Esophagus muscularis mucosa (tissue), 4 donors: ENCODE results near the gene ELOVL6. TPM values are rescaled to one million over a fixed set of nuclear protein-coding genes. Genes with fewer than 3 reads are reported as not detected.

Experiments
- DNase-seq: peaks from one replicate; pipeline ENCODE4 v3.0.0-alpha.2; 2017; ENCODE audit errors: extremely low spot score
- H3K27ac ChIP-seq, 4 donors: fragments of 200-600 bp; sonication (generic); replicated peaks in 1 of 4; 1 replicate in 3 of 4; 2 replicates in 1 of 4; pipeline ENCODE4 v1.5.1; 2016 to 2019; ENCODE audit warnings: mild to moderate bottlenecking in 1 of 4
- H3K27me3 ChIP-seq, 4 donors: fragments of 200-600 bp; sonication (generic); one replicate each; pipeline versions ENCODE4 v1.5.1 to v1.6.0; 2016 to 2019
- H3K36me3 ChIP-seq, 4 donors: fragments of 200-600 bp; sonication (generic); one replicate each; pipeline ENCODE4 v1.5.1; 2016 to 2019
- H3K4me1 ChIP-seq, 4 donors: fragments of 200-600 bp; sonication (generic); one replicate each; pipeline ENCODE4 v1.5.1; 2016 to 2019
- H3K4me3 ChIP-seq, 4 donors: fragments of 200-600 bp; sonication (generic); 1 replicate in 2 of 4; 2 replicates in 2 of 4; pipeline ENCODE4 v1.5.1; 2016 to 2019; ENCODE audit warnings: mild to moderate bottlenecking in 4 of 4, moderate library complexity in 1 of 4
- H3K9me3 ChIP-seq, 4 donors: fragments of 200-600 bp; sonication (generic); 1 replicate in 3 of 4; 2 replicates in 1 of 4; pipeline ENCODE4 v1.5.1; 2016 to 2019
- EP300 ChIP-seq: sonication (generic); formaldehyde crosslinking; IDR thresholded peaks from one replicate; pipeline ENCODE4 v1.6.1; 2017; ENCODE audit warnings: antibody characterized with exemption
- POLR2A ChIP-seq: fragments of 450-650 bp; IDR thresholded peaks from one replicate; pipeline ENCODE4 v1.6.1; 2017; ENCODE audit warnings: antibody characterized with exemption, moderate library complexity, mild to moderate bottlenecking, low read depth
- POLR2AphosphoS5 ChIP-seq, 2 donors: sonication (generic); formaldehyde crosslinking; IDR thresholded peaks; one replicate each; pipeline ENCODE4 v1.6.1; 2017; ENCODE audit warnings: antibody characterized with exemption in 2 of 2
- WGBS: methylation state at CpG from one replicate; pipeline ENCODE4 v1.1.5; 2018; 5-methylcytosine and 5-hydroxymethylcytosine counted together
- intact Hi-C: fragments of 100-400 bp; cut with DNase I; formaldehyde crosslinking; loops from one replicate; pipeline ENCODE4 v1.15.1; 2023
- total RNA-seq, 4 donors: library from RNA; depleted of rRNA; stranded (reverse); fragments of >200 nt; gene quantifications; one replicate each; pipeline versions ENCODE4 v1.1.0 to v1.2.1, GENCODE V29; 2016
- TF ChIP-seq, protein P1 (sequence below), 3 experiments: fragments of 200-600 bp in 2 of 3; fragments of 450-650 bp in 1 of 3; sonication (generic) in 2 of 3; IDR thresholded peaks; one replicate each; pipeline ENCODE4 v1.5.1; 2017 to 2019; ENCODE audit warnings: antibody characterized with exemption in 3 of 3, mild to moderate bottlenecking in 2 of 3, moderate library complexity in 1 of 3

Gene ELOVL6
- total RNA-seq, 4 donors from 2014 or later, result 1.7 to 3.1 (median 2.3) TPM

DNA sequence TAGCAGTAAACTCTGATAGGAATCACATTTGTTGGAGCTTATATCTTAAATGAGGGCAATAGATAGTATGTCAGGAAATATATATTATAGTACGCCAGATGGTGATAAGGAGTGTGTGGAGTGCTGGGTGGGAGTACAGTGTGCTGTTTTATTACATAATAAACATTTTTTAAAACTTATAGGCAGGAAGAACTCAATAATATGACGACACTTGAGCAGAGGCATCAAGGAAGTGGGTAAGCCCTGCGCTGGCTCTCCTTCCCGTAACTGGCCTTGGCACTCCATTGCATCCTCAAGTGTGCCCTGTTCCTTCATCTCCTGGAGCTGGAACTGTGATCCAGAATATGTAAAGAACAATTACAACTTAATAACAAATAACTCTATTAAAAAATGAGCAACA, 123.8 kb downstream of the ELOVL6 start:
- no peak for DNase-seq
- no peaks in the 10 kb centered on the region for H3K27me3 ChIP-seq
- no peaks in the 10 kb centered on the region for H3K9me3 ChIP-seq
- H3K4me3 ChIP-seq, result no peak overlapping the region
- no peaks in the 10 kb centered on the region for H3K36me3 ChIP-seq
- TF ChIP-seq POLR2AphosphoS5 (IDR thresholded peaks at IDR 0.05) (no peak), POLR2A (no peak), EP300 (no peak)
- TF ChIP-seq, protein P1, sequence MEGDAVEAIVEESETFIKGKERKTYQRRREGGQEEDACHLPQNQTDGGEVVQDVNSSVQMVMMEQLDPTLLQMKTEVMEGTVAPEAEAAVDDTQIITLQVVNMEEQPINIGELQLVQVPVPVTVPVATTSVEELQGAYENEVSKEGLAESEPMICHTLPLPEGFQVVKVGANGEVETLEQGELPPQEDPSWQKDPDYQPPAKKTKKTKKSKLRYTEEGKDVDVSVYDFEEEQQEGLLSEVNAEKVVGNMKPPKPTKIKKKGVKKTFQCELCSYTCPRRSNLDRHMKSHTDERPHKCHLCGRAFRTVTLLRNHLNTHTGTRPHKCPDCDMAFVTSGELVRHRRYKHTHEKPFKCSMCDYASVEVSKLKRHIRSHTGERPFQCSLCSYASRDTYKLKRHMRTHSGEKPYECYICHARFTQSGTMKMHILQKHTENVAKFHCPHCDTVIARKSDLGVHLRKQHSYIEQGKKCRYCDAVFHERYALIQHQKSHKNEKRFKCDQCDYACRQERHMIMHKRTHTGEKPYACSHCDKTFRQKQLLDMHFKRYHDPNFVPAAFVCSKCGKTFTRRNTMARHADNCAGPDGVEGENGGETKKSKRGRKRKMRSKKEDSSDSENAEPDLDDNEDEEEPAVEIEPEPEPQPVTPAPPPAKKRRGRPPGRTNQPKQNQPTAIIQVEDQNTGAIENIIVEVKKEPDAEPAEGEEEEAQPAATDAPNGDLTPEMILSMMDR (IDR thresholded peaks at IDR 0.05), result no peak
- H3K27ac ChIP-seq, result no peak overlapping the region
- 57% methylated on average over 4 of the region's 4 CpGs for WGBS
- H3K4me1 ChIP-seq, result peaks cover 0 to 4% (median 0%) of the 10 kb centered on the region in 4 donors
- intact Hi-C loops, result no loop called here

DNA sequence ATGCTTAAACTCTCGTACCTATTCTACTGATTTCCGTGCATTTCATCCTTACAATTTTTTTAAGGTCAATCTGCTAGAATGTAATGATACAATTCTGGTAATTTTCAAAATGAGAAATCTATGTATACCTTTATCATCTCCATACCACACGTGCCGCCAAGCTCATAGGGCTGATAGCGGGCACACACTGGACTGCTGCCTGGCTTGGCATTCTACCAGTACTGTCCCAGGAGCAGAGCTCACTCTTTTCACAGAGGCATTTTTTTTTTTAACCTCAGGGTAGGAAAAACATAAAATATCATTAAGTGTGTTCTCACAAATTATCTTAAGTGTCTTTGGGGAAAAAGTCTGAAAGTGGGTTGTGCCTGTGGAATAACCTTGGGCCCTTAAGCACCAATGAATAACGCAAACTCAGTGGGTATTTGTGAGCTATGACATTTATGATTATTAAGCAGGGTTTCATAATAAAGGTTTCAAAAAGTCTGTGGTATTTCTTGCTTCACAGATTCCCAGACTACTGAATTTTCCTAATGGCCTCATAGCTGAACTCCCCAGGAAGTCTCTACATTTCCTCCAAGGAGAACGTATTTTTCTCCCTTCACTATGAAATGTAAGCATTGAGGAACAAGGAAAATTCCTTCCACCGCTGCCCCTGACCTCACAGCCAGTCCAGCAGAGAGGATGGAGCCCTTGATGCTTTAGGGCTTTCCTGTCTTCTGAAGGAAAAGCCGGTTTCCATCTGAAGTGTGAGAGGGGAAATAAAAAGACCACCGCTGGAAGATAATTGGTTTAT, 125.2 kb downstream of the ELOVL6 start:
- Histone ChIP-seq H3K36me3 (no peaks in the 10 kb centered on the region), H3K4me1 (peaks cover 0 to 4% (median 0%) of the 10 kb centered on the region in 4 donors), H3K27me3 (no peaks in the 10 kb centered on the region), H3K27ac (no peak overlapping the region), H3K4me3 (no peak overlapping the region), H3K9me3 (no peaks in the 10 kb centered on the region)
- intact Hi-C loops, result no loop called here
- no peak for DNase-seq
- WGBS, result 53% methylated on average over 10 of the region's 10 CpGs
- TF ChIP-seq EP300 (no peak), POLR2A (no peak), POLR2AphosphoS5 (IDR thresholded peaks at IDR 0.05) (no peak)
- TF ChIP-seq, protein P1 (IDR thresholded peaks at IDR 0.05), result no peak

DNA sequence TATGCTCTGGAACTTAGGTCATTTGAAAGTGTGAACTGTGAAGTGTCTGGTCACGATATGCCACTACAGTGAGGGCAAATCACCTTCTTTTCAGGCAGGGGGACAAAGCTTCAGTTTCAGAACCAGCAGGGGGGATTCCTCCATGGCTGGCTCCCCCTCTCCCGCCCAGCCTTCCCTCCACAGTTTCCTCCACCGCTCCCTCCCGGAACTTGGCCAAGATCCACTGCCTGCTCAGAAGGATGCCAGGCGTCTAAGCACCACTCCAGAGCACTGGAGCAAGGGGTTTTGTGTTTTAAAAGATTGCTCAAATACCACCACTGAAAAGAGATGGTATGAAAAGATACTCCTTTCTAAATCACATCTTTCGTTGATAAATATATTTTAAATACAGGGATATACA, 126.9 kb downstream of the ELOVL6 start:
- H3K36me3 ChIP-seq, result no peaks in the 10 kb centered on the region
- 66% methylated on average over 6 of the region's 6 CpGs for WGBS
- DNase-seq, result no peak
- peaks cover 0 to 4% (median 0%) of the 10 kb centered on the region in 4 donors for H3K4me1 ChIP-seq
- intact Hi-C loops, result no loop called here
- H3K4me3 ChIP-seq, result no peak overlapping the region
- no peaks in the 10 kb centered on the region for H3K27me3 ChIP-seq
- H3K27ac ChIP-seq, result no peak overlapping the region
- TF ChIP-seq POLR2A (no peak), POLR2AphosphoS5 (IDR thresholded peaks at IDR 0.05) (no peak)
- no peaks in the 10 kb centered on the region for H3K9me3 ChIP-seq

DNA sequence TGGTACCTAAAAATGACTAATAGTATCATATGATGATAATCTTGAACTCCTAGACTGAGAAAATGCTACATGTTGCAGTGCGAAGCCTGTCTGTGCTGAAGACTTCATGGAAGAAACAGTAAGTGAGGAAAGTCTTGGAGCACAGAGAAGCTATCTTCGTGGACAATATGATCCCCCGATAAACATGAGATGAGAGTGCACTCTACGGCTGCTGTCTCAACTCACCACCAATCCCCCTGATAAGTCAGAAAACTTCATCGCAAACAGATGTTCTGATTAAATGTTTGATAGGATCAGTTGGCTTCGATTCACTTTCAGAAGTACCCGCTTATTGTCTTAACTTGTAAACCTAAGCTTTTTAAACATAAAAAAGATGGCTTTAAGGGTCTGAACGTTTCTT, 130.2 kb downstream of the ELOVL6 start:
- intact Hi-C loops, result no loop called here
- WGBS, result 87% methylated on average over 8 of the region's 8 CpGs
- H3K4me1 ChIP-seq, result peaks cover 0 to 4% (median 0%) of the 10 kb centered on the region in 4 donors
- H3K27me3 ChIP-seq, result no peaks in the 10 kb centered on the region
- no peaks in the 10 kb centered on the region for H3K36me3 ChIP-seq
- no peaks in the 10 kb centered on the region for H3K9me3 ChIP-seq
- no peak for DNase-seq
- no peak overlapping the region for H3K4me3 ChIP-seq
- H3K27ac ChIP-seq, result no peak overlapping the region
- no peak for TF ChIP-seq POLR2A
- TF ChIP-seq, protein P1 (IDR thresholded peaks at IDR 0.05), result no peak
- TF ChIP-seq EP300, result no peak
- TF ChIP-seq POLR2AphosphoS5 (IDR thresholded peaks at IDR 0.05), result no peak

DNA sequence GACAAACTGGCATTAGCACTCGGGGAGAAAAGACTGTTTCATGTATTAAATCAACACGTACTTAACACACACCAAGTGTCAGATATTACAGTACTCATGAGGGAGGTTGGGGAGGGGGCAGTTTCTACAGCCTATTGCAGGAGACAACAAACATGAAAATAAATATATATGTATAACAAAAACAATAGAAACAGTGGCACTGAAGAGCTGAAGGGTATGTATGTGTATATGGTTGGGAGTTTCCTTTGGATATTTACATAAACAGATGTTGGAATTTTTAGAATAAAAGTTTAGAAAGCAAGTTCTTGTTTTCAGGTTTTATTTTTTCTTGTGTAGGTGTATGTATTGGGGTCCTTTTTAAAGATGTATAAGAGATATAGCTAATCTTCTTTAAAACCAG, 133.5 kb downstream of the ELOVL6 start:
- no peaks in the 10 kb centered on the region for H3K4me1 ChIP-seq
- TF ChIP-seq EP300, result no peak
- TF ChIP-seq, protein P1 (IDR thresholded peaks at IDR 0.05), result no peak
- no peak for TF ChIP-seq POLR2AphosphoS5 (IDR thresholded peaks at IDR 0.05)
- no peak for TF ChIP-seq POLR2A
- WGBS, result 95% methylated on average over 2 of the region's 2 CpGs
- no peaks in the 10 kb centered on the region for H3K27me3 ChIP-seq
- no peaks in the 10 kb centered on the region for H3K9me3 ChIP-seq
- no peak for DNase-seq
- H3K4me3 ChIP-seq, result no peak overlapping the region
- H3K36me3 ChIP-seq, result no peaks in the 10 kb centered on the region
- intact Hi-C loops, result no loop called here
- no peak overlapping the region for H3K27ac ChIP-seq
